ENCODE results near the gene OVOL1.
A peak's percentile ranks its signal among the peaks of the same experiment; 100 is the strongest.

The OVOL1 gene

GRCh38 chr11:65779919-65780769 is 6.7 kb upstream of the OVOL1 start:
- no peaks in the 10 kb centered on the region for H3K36me3 ChIP-seq (ENCODE audit: control insufficient read depth, insufficient read depth, low read length)
- no peaks in the 10 kb centered on the region for H3K27me3 ChIP-seq (ENCODE audit: control insufficient read depth, insufficient read depth, low read length)
- H3K9me3 ChIP-seq (ENCODE audit: control insufficient read depth, low read length): no peaks in the 10 kb centered on the region
- H3K79me2 ChIP-seq: no peaks in the 10 kb centered on the region
- H3K9ac ChIP-seq: peak overlapping the region; percentile 53
- peak overlapping the region; percentile 73 for H3K4me2 ChIP-seq (ENCODE audit: low read length)
- peak overlapping the region; percentile 72 for H2AFZ ChIP-seq
- peak overlapping the region; percentile 74 for H3K27ac ChIP-seq
- peaks cover 4% of the 10 kb centered on the region for H3K4me1 ChIP-seq
- peak; percentile 89 for TF ChIP-seq CTCF (IDR thresholded peaks at IDR 0.05)
- H3K4me3 ChIP-seq (ENCODE audit: low read depth, low read length): peak overlapping the region; percentile 54

GRCh38 chr11:65780770-65781151 is 6.1 kb upstream of the OVOL1 start, which contains the start of gene AP5B1:
Gene AP5B1 (minus strand): TSS chr11:65780976. CDS start chr11:65780591, 385 bp downstream.
- peak within 1 kb of the TSS; percentile 53 for H3K9ac ChIP-seq
- H3K4me2 ChIP-seq (ENCODE audit: low read length): peak within 1 kb of the TSS; percentile 73
- H3K79me2 ChIP-seq: no peaks in the 10 kb centered on the region
- H3K36me3 ChIP-seq (ENCODE audit: control insufficient read depth, insufficient read depth, low read length): no peaks in the 10 kb centered on the region
- H3K27me3 ChIP-seq (ENCODE audit: control insufficient read depth, insufficient read depth, low read length): no peaks in the 10 kb centered on the region
- H3K9me3 ChIP-seq (ENCODE audit: control insufficient read depth, low read length): no peaks in the 10 kb centered on the region
- peak within 1 kb of the TSS; percentile 54 for H3K4me3 ChIP-seq (ENCODE audit: low read depth, low read length)
- H3K27ac ChIP-seq: peak within 1 kb of the TSS; percentile 88
- H3K4me1 ChIP-seq: peaks cover 4% of the 10 kb centered on the region
- peak within 1 kb of the TSS; percentile 73 for H2AFZ ChIP-seq
- no peak for TF ChIP-seq CTCF (IDR thresholded peaks at IDR 0.05)

DNA sequence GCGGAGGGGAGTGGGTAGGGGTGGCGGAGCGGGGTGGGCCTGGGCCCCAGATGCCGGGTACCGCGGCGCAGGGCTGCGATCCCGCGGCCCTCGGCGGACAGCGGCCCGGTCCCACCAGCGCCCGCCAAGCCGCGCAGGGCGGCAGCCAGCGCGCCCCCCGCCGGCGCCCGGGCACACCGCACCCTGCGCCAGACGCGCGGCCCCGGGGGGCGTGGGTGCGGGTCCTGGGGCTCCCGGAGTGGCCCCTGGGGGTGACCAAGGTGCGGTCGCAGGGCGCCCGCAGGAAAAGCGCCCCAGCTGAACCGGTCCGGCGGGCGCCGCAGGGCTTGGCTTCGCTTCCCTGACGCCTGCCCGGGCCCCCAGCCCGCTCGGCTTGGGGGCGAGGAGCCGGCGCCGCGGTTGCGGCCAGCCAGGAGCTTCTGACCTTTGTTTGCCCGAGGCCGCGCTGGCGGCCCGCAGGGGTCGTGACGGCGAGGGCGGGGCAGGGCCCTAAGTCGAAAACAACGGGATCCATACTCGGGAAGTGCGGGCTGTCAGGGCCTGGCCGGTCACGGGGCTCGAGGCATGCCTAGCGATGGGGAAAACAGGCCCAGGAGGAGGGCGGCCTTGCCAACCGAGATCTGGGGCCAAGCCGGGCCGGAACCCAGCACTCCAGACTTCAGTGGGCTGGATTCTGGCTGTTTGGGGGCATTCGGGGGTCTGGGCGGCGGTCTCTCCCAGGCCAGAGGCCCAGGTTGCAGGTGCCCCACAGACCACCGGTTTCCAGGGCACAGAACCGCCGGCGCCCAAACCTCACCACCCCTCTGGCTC is 5.5 kb upstream of the OVOL1 start:
- Histone ChIP-seq H3K9ac (peak overlapping the region; percentile 37), H3K36me3 (ENCODE audit: control insufficient read depth, insufficient read depth, low read length) (no peaks in the 10 kb centered on the region), H3K4me1 (peaks cover 4% of the 10 kb centered on the region), H2AFZ (peak overlapping the region; percentile 73), H3K27ac (peak overlapping the region; percentile 88), H3K4me3 (ENCODE audit: low read depth, low read length) (peak overlapping the region; percentile 47), H3K79me2 (no peaks in the 10 kb centered on the region), H3K27me3 (ENCODE audit: control insufficient read depth, insufficient read depth, low read length) (no peaks in the 10 kb centered on the region), H3K9me3 (ENCODE audit: control insufficient read depth, low read length) (no peaks in the 10 kb centered on the region), H3K4me2 (ENCODE audit: low read length) (peak overlapping the region; percentile 66)
- no peak for TF ChIP-seq CTCF (IDR thresholded peaks at IDR 0.05)

GRCh38 chr11:65781962-65782815 is 4.7 kb upstream of the OVOL1 start:
- TF ChIP-seq CTCF (IDR thresholded peaks at IDR 0.05): no peak
- H3K36me3 ChIP-seq (ENCODE audit: control insufficient read depth, insufficient read depth, low read length): no peaks in the 10 kb centered on the region
- peak overlapping the region; percentile 88 for H3K27ac ChIP-seq
- no peaks in the 10 kb centered on the region for H3K27me3 ChIP-seq (ENCODE audit: control insufficient read depth, insufficient read depth, low read length)
- peaks cover 4% of the 10 kb centered on the region for H3K4me1 ChIP-seq
- H3K4me2 ChIP-seq (ENCODE audit: low read length): peak overlapping the region; percentile 66
- H3K79me2 ChIP-seq: no peaks in the 10 kb centered on the region
- peak overlapping the region; percentile 73 for H2AFZ ChIP-seq
- H3K9me3 ChIP-seq (ENCODE audit: control insufficient read depth, low read length): no peaks in the 10 kb centered on the region
- no peak overlapping the region for H3K9ac ChIP-seq
- H3K4me3 ChIP-seq (ENCODE audit: low read depth, low read length): peak overlapping the region; percentile 16
